Body of pancreas (tissue), 4 donors: ENCODE results near the gene CFAP53.
"Not testable (repeated sequence)": the region's sequence is repeated elsewhere in the genome, so short reads cannot be mapped to it uniquely, and the experiment has no call there.

ENCODE experiments used
- POLR2A ChIP-seq, 3 donors: fragments of 450-650 bp; IDR thresholded peaks; one replicate each; pipeline ENCODE4 v1.6.1; 2016; ENCODE audit warnings: antibody characterized with exemption in 3 of 3, mild to moderate bottlenecking in 2 of 3
- TF ChIP-seq, protein P1 (sequence below), 7 experiments: fragments of 450-650 bp in 4 of 7; fragments of 200-600 bp in 3 of 7; sonication (generic) in 3 of 7; IDR thresholded peaks; one replicate each; pipeline ENCODE4 v1.5.1; 2016 to 2019; ENCODE audit warnings: antibody characterized with exemption in 7 of 7

DNA sequence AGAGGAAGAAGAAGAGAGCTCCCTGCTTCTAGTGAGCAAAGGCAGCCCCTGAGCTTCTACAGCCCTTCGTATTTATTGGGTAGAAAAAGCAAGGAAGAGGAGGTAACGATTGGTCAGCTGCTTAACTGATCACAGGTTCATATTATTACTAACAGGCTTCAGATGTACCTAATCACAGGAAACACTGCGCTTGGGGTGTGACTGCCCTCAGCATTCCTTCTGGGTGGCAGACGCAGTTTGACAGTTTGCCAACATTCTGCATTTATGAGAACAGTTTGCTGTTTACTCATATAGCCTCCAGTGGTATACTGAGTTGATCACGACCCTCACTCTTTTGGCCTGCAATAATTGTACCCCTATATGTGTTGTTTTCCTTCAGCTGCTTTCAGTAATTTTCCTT, 42.6 kb upstream of the CFAP53 start:
- TF ChIP-seq, protein P1, sequence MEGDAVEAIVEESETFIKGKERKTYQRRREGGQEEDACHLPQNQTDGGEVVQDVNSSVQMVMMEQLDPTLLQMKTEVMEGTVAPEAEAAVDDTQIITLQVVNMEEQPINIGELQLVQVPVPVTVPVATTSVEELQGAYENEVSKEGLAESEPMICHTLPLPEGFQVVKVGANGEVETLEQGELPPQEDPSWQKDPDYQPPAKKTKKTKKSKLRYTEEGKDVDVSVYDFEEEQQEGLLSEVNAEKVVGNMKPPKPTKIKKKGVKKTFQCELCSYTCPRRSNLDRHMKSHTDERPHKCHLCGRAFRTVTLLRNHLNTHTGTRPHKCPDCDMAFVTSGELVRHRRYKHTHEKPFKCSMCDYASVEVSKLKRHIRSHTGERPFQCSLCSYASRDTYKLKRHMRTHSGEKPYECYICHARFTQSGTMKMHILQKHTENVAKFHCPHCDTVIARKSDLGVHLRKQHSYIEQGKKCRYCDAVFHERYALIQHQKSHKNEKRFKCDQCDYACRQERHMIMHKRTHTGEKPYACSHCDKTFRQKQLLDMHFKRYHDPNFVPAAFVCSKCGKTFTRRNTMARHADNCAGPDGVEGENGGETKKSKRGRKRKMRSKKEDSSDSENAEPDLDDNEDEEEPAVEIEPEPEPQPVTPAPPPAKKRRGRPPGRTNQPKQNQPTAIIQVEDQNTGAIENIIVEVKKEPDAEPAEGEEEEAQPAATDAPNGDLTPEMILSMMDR (IDR thresholded peaks at IDR 0.05), result not testable (repeated sequence)
- TF ChIP-seq POLR2A (IDR thresholded peaks at IDR 0.05), result not testable (repeated sequence)
